ENCODE measurements around the gene ZNF581.

DNA sequence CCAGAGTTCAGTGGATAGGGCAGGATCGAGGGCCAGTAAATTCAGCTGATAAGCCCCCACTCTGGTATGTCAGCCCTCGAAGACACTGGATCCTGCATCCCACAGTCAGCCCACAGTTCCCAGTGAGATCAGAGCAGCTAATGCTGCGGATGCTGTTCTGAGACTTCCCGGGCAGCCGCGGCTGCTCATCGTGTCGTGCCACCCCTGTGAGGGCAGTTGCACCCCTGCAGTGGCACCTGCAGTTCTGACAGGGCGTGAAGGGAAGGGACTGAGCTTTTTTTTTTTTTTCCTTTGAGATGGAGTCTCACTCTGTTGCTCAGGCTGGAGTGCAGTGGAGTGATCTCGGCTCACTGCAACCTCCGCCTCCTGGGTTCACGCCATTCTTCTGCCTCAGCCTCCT, 24.1 kb downstream of the ZNF581 start:
- TF ChIP-seq, protein P1, sequence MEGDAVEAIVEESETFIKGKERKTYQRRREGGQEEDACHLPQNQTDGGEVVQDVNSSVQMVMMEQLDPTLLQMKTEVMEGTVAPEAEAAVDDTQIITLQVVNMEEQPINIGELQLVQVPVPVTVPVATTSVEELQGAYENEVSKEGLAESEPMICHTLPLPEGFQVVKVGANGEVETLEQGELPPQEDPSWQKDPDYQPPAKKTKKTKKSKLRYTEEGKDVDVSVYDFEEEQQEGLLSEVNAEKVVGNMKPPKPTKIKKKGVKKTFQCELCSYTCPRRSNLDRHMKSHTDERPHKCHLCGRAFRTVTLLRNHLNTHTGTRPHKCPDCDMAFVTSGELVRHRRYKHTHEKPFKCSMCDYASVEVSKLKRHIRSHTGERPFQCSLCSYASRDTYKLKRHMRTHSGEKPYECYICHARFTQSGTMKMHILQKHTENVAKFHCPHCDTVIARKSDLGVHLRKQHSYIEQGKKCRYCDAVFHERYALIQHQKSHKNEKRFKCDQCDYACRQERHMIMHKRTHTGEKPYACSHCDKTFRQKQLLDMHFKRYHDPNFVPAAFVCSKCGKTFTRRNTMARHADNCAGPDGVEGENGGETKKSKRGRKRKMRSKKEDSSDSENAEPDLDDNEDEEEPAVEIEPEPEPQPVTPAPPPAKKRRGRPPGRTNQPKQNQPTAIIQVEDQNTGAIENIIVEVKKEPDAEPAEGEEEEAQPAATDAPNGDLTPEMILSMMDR (IDR thresholded peaks at IDR 0.05; ENCODE audit: insufficient read depth, low read length): no peak
- TF ChIP-seq POLR2AphosphoS5 (IDR thresholded peaks at IDR 0.05; ENCODE audit: low read depth) (no peak), GABPA (IDR thresholded peaks at IDR 0.05; ENCODE audit: low read depth) (no peak)
- TF ChIP-seq, protein P2, sequence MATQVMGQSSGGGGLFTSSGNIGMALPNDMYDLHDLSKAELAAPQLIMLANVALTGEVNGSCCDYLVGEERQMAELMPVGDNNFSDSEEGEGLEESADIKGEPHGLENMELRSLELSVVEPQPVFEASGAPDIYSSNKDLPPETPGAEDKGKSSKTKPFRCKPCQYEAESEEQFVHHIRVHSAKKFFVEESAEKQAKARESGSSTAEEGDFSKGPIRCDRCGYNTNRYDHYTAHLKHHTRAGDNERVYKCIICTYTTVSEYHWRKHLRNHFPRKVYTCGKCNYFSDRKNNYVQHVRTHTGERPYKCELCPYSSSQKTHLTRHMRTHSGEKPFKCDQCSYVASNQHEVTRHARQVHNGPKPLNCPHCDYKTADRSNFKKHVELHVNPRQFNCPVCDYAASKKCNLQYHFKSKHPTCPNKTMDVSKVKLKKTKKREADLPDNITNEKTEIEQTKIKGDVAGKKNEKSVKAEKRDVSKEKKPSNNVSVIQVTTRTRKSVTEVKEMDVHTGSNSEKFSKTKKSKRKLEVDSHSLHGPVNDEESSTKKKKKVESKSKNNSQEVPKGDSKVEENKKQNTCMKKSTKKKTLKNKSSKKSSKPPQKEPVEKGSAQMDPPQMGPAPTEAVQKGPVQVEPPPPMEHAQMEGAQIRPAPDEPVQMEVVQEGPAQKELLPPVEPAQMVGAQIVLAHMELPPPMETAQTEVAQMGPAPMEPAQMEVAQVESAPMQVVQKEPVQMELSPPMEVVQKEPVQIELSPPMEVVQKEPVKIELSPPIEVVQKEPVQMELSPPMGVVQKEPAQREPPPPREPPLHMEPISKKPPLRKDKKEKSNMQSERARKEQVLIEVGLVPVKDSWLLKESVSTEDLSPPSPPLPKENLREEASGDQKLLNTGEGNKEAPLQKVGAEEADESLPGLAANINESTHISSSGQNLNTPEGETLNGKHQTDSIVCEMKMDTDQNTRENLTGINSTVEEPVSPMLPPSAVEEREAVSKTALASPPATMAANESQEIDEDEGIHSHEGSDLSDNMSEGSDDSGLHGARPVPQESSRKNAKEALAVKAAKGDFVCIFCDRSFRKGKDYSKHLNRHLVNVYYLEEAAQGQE (IDR thresholded peaks at IDR 0.05; ENCODE audit: insufficient replicate concordance, low read depth): no peak
